Right ventricle myocardium inferior (tissue), 1 donor: ENCODE results near the gene CUX1. TPM values are rescaled to one million over a fixed set of nuclear protein-coding genes. Genes with fewer than 3 reads are reported as not detected.

ENCODE experiments used
- ATAC-seq: fragments of 200-7000 bp; cut with Tn5 transposase; one replicate; pipeline ENCODE4 v1.9.1; 2020; ENCODE audit warnings: mild to moderate bottlenecking, moderate library complexity
- DNase-seq: peaks from one replicate; pipeline ENCODE4 v3.0.0; 2021; ENCODE audit errors: missing footprints
- intact Hi-C: fragments of 100-400 bp; cut with DNase I; formaldehyde crosslinking; loops from one replicate; pipeline ENCODE4 v1.11.0; 2022
- total RNA-seq: library from RNA; stranded (reverse); fragmentation: NEBNext Ultra II Directional; extraction: Animal tissue kit (Norgen Biotek cat#: 25700); gene quantifications from one replicate; pipeline ENCODE4 v1.2.1, GENCODE V29; 2021
- donor health status: DM: no; HTN: yes; CAD: no; lungs with severe emphysema.

The CUX1 gene
- total RNA-seq, 1 donor from 2014 or later = 107 TPM

- ATAC-seq (no peak), DNase-seq (peak; percentile 55)
- intact Hi-C loops = loop anchor here (1.0 kb wide), 2 partner anchors 671 to 731 kb away; no protein-coding TSS in a partner anchor
Measured at GRCh38 chr7:102272917-102273748, 455.7 kb downstream of the CUX1 start.

GRCh38 chr7:102273749-102274712 is 456.6 kb downstream of the CUX1 start:
- intact Hi-C loops = no loop called here
- ATAC-seq = no peak
- DNase-seq = peak; percentile 43

- DNase-seq (peak; percentile 37), ATAC-seq (no peak)
- intact Hi-C loops = no loop called here
Measured at GRCh38 chr7:102275123-102275703, 457.8 kb downstream of the CUX1 start.

- peak; percentile 55 for DNase-seq
- intact Hi-C loops = no loop called here
- ATAC-seq = no peak
Measured at GRCh38 chr7:102277901-102278300, 460.5 kb downstream of the CUX1 start.

GRCh38 chr7:102279537-102280400 is 462.3 kb downstream of the CUX1 start:
- intact Hi-C loops = loop anchor here (1.0 kb wide), 1 partner anchor 111 kb away; no protein-coding TSS in a partner anchor
- DNase-seq (peak; percentile 77), ATAC-seq (peak; percentile 75)

- ATAC-seq (no peak), DNase-seq (peak; percentile 42)
- intact Hi-C loops = no loop called here
Measured at GRCh38 chr7:102280521-102280920, 463.1 kb downstream of the CUX1 start.

GRCh38 chr7:102281785-102282184 is 464.4 kb downstream of the CUX1 start:
- DNase-seq (peak; percentile 67), ATAC-seq (no peak)
- intact Hi-C loops = no loop called here

GRCh38 chr7:102282465-102283362 is 465.3 kb downstream of the CUX1 start:
- intact Hi-C loops = no loop called here
- DNase-seq (no peak), ATAC-seq (no peak)

GRCh38 chr7:102283477-102284189 is 466.2 kb downstream of the CUX1 start:
- intact Hi-C loops = no loop called here
- ATAC-seq = no peak
- DNase-seq = no peak

GRCh38 chr7:102284399-102284798 is 467.0 kb downstream of the CUX1 start:
- DNase-seq = no peak
- ATAC-seq = no peak
- intact Hi-C loops = no loop called here

- ATAC-seq = no peak
- intact Hi-C loops = no loop called here
- DNase-seq = peak; percentile 91
Measured at GRCh38 chr7:102284891-102285539, 467.6 kb downstream of the CUX1 start.

GRCh38 chr7:102285540-102286236 is 468.3 kb downstream of the CUX1 start:
- ATAC-seq = no peak
- intact Hi-C loops = no loop called here

GRCh38 chr7:102286237-102287110 is 469.0 kb downstream of the CUX1 start, which contains the start of gene SH2B2:
Gene SH2B2 (plus strand): TSS chr7:102286868. CDS start chr7:102300551, 13,683 bp downstream.
- intact Hi-C loops = no loop called here

More at GRCh38 chr7:102285540-102286236, 468.3 kb downstream of the CUX1 start:
- no peak for DNase-seq

More at GRCh38 chr7:102286237-102287110, 469.0 kb downstream of the CUX1 start, which contains the start of gene SH2B2:
- ATAC-seq (peak; percentile 78), DNase-seq (peak; percentile 90)
